Gastrocnemius medialis (tissue), 4 donors: ENCODE data around the gene RPUSD3.

Experiments
- POLR2A ChIP-seq, 2 donors: fragments of 450-650 bp; IDR thresholded peaks; one replicate each; pipeline ENCODE4 v1.6.1; 2017; ENCODE audit warnings: antibody characterized with exemption in 2 of 2, mild to moderate bottlenecking in 2 of 2, moderate library complexity in 2 of 2
- TF ChIP-seq, protein P1 (sequence below), 5 experiments: fragments of 450-650 bp in 3 of 5; fragments of 200-600 bp in 2 of 5; sonication (generic) in 2 of 5; IDR thresholded peaks in 4 of 5; conservative IDR thresholded peaks in 1 of 5; 1 replicate in 4 of 5; 2 replicates in 1 of 5; pipeline ENCODE4 v1.5.1; 2016 to 2019; ENCODE audit warnings: antibody characterized with exemption in 5 of 5, mild to moderate bottlenecking in 3 of 5, moderate library complexity in 3 of 5

DNA sequence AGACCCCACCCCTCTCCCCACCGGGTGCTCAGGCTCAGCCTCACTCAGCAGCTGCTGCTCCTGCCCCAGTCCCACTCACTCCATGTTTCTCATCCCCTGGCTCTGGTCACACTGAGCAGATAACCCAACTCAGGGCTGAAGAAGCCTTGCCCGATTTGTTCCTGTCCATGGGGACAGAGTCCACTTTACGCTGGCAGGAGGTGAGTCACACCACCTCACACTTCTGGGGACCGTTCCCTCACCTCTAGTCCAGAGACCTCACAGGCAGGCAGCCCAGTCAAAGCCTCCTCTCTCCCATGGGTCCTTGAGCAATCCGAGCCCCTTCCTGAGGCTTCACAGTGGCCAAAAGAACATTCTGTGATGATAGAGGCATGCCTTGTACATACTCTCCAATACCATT, 34.9 kb upstream of the RPUSD3 start:
- no peak for TF ChIP-seq POLR2A (IDR thresholded peaks at IDR 0.05)
- TF ChIP-seq, protein P1, sequence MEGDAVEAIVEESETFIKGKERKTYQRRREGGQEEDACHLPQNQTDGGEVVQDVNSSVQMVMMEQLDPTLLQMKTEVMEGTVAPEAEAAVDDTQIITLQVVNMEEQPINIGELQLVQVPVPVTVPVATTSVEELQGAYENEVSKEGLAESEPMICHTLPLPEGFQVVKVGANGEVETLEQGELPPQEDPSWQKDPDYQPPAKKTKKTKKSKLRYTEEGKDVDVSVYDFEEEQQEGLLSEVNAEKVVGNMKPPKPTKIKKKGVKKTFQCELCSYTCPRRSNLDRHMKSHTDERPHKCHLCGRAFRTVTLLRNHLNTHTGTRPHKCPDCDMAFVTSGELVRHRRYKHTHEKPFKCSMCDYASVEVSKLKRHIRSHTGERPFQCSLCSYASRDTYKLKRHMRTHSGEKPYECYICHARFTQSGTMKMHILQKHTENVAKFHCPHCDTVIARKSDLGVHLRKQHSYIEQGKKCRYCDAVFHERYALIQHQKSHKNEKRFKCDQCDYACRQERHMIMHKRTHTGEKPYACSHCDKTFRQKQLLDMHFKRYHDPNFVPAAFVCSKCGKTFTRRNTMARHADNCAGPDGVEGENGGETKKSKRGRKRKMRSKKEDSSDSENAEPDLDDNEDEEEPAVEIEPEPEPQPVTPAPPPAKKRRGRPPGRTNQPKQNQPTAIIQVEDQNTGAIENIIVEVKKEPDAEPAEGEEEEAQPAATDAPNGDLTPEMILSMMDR (IDR thresholded peaks at IDR 0.05 in 4 of 5, conservative IDR thresholded peaks at IDR 0.05 in 1 of 5): no peak
